OCI-LY1 (cell line): ENCODE measurements around the gene KCNK4.

Experiments used
- H2AFZ ChIP-seq: fragments of 200-600 bp; sonication (generic), shearing (Covaris generic); 2 replicates; pipeline ENCODE4 v1.6.0; 2014; ENCODE audit warnings: antibody characterized with exemption, mild to moderate bottlenecking, low read length
- H3F3A ChIP-seq: fragments of 200-600 bp; sonication (generic), shearing (Covaris generic); 2 replicates; pipeline ENCODE4 v1.6.0; 2014; ENCODE audit warnings: mild to moderate bottlenecking, antibody characterized with exemption, low read length, moderate library complexity; ENCODE audit not compliant: insufficient read depth
- H3K27ac ChIP-seq: fragments of 200-600 bp; sonication (generic); 2 replicates; pipeline ENCODE4 v1.5.1; 2014; ENCODE audit warnings: low read length, mixed run types, mild to moderate bottlenecking, low read depth; ENCODE audit not compliant: poor library complexity, severe bottlenecking
- H3K27me3 ChIP-seq: fragments of 200-600 bp; sonication (generic); 2 replicates; pipeline ENCODE4 v1.6.0; 2014; ENCODE audit warnings: antibody characterized with exemption, mild to moderate bottlenecking, low read length, moderate library complexity; ENCODE audit not compliant: insufficient read depth
- H3K36me3 ChIP-seq: fragments of 200-600 bp; sonication (generic); 2 replicates; pipeline ENCODE4 v1.6.1; 2014; ENCODE audit warnings: mild to moderate bottlenecking, antibody characterized with exemption, low read length, moderate library complexity, mixed read lengths; ENCODE audit not compliant: insufficient read depth
- H3K4me1 ChIP-seq: fragments of 200-600 bp; sonication (generic); 2 replicates; pipeline ENCODE4 v1.5.1; 2014; ENCODE audit warnings: mild to moderate bottlenecking, low read length, moderate library complexity; ENCODE audit not compliant: insufficient read depth, severe bottlenecking
- H3K4me2 ChIP-seq: fragments of 200-600 bp; sonication (generic), shearing (Covaris generic); 2 replicates; pipeline ENCODE4 v1.6.1; 2014; ENCODE audit warnings: low read length
- H3K4me3 ChIP-seq: fragments of 200-600 bp; sonication (generic); 2 replicates; pipeline ENCODE4 v1.5.1; 2014; ENCODE audit warnings: low read length, low read depth, mild to moderate bottlenecking, mixed read lengths; ENCODE audit not compliant: poor library complexity, severe bottlenecking
- H3K79me2 ChIP-seq: fragments of 200-600 bp; shearing (Covaris generic); 2 replicates; pipeline ENCODE4 v1.6.1; 2016; ENCODE audit warnings: mixed run types, low read length, mixed read lengths; ENCODE audit not compliant: insufficient read depth
- H3K9ac ChIP-seq: fragments of 200-600 bp; sonication (generic), shearing (Covaris generic); 2 replicates; pipeline ENCODE4 v1.6.1; 2014; ENCODE audit warnings: mild to moderate bottlenecking, low read length, mixed read lengths
- H3K9me2 ChIP-seq: fragments of 200-600 bp; sonication (generic), shearing (Covaris generic); 2 replicates; pipeline ENCODE4 v1.6.1; 2014; ENCODE audit warnings: low read depth, mild to moderate bottlenecking, low read length, mixed read lengths
- H3K9me3 ChIP-seq: fragments of 200-600 bp; shearing (Covaris generic); 2 replicates; pipeline ENCODE4 v1.6.1; 2014; ENCODE audit warnings: low read length, mixed read lengths
- H4K20me1 ChIP-seq: fragments of 200-600 bp; sonication (generic), shearing (Covaris generic); 2 replicates; pipeline ENCODE4 v1.6.0; 2016; ENCODE audit warnings: mild to moderate bottlenecking, low read length; ENCODE audit not compliant: insufficient read depth
- EZH2 ChIP-seq: fragments of 200-600 bp; sonication (generic), shearing (Covaris generic); IDR thresholded peaks from 2 replicates; pipeline ENCODE4 v1.8.0; 2017; ENCODE audit warnings: borderline replicate concordance, mixed run types, mild to moderate bottlenecking, antibody characterized with exemption, low read length, moderate library complexity, mixed read lengths
- TF ChIP-seq, protein P1 (sequence below): fragments of 200-600 bp; sonication (generic), shearing (Covaris generic); IDR thresholded peaks from 2 replicates; pipeline ENCODE4 v1.5.1; 2017; ENCODE audit warnings: mild to moderate bottlenecking, antibody characterized with exemption, low read length, moderate library complexity, mixed read lengths

KCNK4 gene

DNA sequence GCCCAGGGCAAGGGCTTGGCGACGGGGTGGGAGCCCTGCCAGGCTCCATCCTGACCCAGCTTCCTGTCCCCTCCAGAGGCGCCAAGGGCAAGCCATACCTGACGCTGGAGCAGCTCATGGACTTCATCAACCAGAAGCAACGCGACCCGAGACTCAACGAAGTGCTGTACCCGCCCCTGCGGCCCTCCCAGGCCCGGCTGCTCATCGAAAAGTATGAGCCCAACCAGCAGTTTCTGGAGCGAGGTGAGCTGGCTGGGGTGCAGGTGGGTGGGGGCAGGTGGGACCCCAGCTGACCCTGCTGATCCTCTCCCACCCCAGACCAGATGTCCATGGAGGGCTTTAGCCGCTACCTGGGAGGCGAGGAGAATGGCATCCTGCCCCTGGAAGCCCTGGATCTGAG lies 34.8 kb upstream of the KCNK4 start:
- TF ChIP-seq EZH2, result no peak
- TF ChIP-seq, protein P1, sequence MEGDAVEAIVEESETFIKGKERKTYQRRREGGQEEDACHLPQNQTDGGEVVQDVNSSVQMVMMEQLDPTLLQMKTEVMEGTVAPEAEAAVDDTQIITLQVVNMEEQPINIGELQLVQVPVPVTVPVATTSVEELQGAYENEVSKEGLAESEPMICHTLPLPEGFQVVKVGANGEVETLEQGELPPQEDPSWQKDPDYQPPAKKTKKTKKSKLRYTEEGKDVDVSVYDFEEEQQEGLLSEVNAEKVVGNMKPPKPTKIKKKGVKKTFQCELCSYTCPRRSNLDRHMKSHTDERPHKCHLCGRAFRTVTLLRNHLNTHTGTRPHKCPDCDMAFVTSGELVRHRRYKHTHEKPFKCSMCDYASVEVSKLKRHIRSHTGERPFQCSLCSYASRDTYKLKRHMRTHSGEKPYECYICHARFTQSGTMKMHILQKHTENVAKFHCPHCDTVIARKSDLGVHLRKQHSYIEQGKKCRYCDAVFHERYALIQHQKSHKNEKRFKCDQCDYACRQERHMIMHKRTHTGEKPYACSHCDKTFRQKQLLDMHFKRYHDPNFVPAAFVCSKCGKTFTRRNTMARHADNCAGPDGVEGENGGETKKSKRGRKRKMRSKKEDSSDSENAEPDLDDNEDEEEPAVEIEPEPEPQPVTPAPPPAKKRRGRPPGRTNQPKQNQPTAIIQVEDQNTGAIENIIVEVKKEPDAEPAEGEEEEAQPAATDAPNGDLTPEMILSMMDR, result no peak
- Histone ChIP-seq H3K9me3 (no peaks in the 10 kb centered on the region), H3K27me3 (no peaks in the 10 kb centered on the region), H3K9ac (no peak overlapping the region), H3K9me2 (no peaks in the 10 kb centered on the region), H3K4me3 (no peak overlapping the region), H3K4me2 (no peak overlapping the region), H3K4me1 (peaks cover 14% of the 10 kb centered on the region), H3K36me3 (peaks cover 30% of the 10 kb centered on the region; the same call in 1 of the 2 replicates), H3K79me2 (no peaks in the 10 kb centered on the region), H3F3A (no peaks in the 10 kb centered on the region), H3K27ac (no peak overlapping the region), H4K20me1 (no peaks in the 10 kb centered on the region), H2AFZ (no peak overlapping the region)

DNA sequence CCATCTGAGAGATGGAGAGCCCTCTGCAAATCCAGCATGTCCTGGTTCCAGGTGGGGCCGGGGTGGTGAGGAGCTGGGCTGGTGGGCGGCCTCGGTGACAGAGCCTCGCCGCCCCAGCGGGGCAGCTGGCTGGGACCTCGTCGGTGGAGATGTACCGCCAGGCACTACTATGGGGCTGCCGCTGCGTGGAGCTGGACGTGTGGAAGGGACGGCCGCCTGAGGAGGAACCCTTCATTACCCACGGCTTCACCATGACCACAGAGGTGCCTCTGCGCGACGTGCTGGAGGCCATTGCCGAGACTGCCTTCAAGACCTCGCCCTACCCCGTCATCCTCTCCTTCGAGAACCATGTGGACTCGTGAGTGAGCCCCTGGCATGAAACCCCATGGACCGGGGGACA lies 32.7 kb upstream of the KCNK4 start:
- H3K36me3 ChIP-seq, result peaks cover 44% of the 10 kb centered on the region

DNA sequence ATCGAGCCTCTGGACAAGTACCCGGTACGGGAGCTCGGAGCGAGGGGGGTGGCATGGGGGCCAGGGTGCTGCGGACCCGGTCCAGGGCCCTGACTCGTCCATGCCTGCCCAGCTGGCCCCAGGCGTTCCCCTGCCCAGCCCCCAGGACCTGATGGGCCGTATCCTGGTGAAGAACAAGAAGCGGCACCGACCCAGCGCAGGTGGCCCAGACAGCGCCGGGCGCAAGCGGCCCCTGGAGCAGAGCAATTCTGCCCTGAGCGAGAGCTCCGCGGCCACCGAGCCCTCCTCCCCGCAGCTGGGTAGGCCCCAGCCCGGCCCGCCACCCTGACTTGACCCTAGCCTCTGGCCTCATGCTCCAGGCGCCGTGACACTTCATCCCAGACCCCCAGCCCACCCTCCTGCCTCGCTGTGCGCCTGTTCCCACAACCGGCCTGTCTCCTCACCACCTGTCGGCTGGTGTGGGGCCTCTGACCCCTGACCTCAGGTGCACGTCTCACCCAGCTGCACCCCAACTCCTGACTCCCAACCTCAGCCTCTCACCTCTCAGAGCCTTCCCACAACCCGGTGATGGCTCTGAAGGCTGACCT lies 32.1 kb upstream of the KCNK4 start:
- Histone ChIP-seq H3K9me3 (no peaks in the 10 kb centered on the region), H3K4me3 (no peak overlapping the region), H3K27ac (no peak overlapping the region), H3K4me1 (no peaks in the 10 kb centered on the region), H3K79me2 (no peaks in the 10 kb centered on the region), H3K4me2 (no peak overlapping the region), H4K20me1 (no peaks in the 10 kb centered on the region), H2AFZ (no peak overlapping the region), H3K9me2 (no peaks in the 10 kb centered on the region), H3K9ac (no peak overlapping the region), H3K36me3 (peaks cover 44% of the 10 kb centered on the region), H3K27me3 (no peaks in the 10 kb centered on the region), H3F3A (no peaks in the 10 kb centered on the region)
- TF ChIP-seq EZH2, result no peak
- TF ChIP-seq, protein P1, result no peak

More for the DNA sequence above, 32.7 kb upstream of the KCNK4 start:
- Histone ChIP-seq H3K79me2 (no peaks in the 10 kb centered on the region), H3K27ac (no peak overlapping the region), H3K9me2 (no peaks in the 10 kb centered on the region), H3K27me3 (no peaks in the 10 kb centered on the region), H3K4me3 (no peak overlapping the region), H4K20me1 (no peaks in the 10 kb centered on the region), H3K9ac (no peak overlapping the region), H3K9me3 (no peaks in the 10 kb centered on the region), H3K4me2 (no peak overlapping the region), H3F3A (no peaks in the 10 kb centered on the region), H2AFZ (no peak overlapping the region), H3K4me1 (no peaks in the 10 kb centered on the region)
- no peak for TF ChIP-seq EZH2
- TF ChIP-seq, protein P1, result no peak
